GM04503 (cell line): Measurements from ENCODE around the gene PRSS50.

Experiments used
- DNase-seq: peaks from one replicate; pipeline ENCODE4 v3.0.0-alpha.2; 2012; ENCODE audit warnings: low read depth

Gene PRSS50

DNA sequence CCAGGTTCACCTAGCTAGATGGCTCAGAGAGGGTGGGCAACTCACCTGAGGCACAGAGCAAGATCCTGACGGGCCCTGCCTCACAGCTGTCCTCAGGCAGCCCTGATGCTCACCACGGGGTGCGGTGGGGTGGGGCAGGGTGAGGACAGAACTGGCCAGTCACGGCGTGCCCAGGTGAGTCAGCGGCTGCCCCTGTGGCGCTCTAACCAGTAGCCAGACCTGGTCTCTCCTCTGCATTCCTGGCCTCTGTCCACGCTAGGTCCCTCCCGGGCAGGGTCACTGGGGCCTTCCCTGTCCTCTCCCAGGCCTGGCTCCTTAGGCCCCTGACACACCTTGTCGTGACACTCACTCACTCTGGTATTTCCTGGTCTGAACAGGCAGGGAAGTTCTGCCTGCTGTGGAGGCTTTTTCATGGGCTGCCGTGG, 25.1 kb downstream of the PRSS50 start:
- no peak for DNase-seq

DNA sequence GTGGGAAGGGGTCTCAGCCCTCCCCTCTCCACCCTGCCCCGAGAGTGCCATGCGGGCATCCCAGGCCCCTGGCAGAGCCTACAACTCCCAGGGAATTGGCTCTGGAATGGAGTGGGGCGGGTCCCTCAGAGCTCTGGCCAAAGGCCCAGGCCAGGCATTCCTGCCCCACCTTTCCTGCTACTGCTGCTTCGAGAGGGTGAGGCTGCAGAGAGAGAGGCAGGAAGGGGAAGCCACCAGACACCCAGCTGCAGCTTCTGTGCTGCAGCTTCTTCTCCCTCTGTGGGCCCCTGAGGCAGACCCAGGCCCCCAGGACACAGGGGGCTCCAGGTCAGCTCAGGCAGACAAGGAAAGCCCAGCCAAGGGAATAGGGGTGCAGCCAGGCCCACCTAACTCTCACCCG, 26.9 kb downstream of the PRSS50 start:
- DNase-seq, result no peak

DNA sequence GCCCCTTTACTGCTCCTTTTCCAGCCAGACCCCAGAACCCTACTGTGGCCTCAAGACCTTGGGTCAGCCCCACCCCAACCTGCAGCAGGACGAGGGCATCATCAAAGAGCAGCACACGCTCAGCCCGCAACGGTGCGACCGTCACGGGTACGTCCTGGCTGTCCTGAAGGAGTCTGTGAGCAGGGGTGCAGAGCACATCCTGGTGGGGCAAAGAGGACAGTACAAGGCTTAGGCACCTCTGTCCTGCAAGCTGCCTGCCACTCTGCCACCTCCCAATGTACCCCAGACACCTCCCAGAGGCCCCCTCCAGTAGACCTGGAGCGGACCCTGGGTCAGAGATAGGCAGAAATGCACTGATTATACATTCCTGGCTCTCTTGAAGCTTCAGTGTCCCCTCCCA, 32.2 kb downstream of the PRSS50 start:
- no peak for DNase-seq

DNA sequence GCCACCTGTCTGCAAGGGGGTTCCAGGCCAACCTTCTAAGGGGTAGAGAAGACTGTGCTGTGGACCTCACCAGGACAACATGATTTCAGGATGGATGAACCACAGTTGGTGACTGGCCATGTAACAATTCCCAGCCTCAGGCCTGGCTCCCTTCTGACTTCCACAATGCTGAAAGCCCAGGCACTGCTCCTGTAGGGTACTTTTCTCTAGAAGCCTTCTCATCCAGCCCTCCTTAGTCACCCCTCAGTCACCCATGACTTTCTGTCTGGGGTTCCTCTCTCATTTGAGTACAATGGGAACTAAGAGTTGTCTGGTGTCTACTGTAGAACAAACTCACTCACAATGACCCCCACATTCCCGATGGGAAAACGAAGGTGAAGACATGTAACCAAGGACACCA, 32.8 kb downstream of the PRSS50 start:
- DNase-seq, result no peak

DNA sequence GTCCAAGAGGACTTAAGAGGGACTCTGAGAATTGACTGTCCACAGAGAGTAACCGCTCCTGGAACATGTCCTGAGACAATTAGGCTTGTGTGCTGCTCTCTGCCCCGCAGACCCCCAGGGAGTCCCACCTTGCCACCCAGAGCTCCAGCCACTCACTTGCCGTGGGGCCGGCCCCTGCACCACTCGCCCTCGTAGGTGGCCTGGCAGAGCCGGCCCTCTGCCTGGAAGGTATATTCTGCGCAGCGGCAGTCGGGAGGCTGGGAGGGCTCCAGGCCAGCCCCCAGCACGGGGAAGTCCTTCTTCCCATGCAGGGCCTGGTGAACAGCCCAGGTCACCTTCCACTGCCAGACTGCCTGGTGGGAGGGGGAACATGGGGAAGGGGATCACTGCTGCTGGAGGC, 34.7 kb downstream of the PRSS50 start:
- no peak for DNase-seq

DNA sequence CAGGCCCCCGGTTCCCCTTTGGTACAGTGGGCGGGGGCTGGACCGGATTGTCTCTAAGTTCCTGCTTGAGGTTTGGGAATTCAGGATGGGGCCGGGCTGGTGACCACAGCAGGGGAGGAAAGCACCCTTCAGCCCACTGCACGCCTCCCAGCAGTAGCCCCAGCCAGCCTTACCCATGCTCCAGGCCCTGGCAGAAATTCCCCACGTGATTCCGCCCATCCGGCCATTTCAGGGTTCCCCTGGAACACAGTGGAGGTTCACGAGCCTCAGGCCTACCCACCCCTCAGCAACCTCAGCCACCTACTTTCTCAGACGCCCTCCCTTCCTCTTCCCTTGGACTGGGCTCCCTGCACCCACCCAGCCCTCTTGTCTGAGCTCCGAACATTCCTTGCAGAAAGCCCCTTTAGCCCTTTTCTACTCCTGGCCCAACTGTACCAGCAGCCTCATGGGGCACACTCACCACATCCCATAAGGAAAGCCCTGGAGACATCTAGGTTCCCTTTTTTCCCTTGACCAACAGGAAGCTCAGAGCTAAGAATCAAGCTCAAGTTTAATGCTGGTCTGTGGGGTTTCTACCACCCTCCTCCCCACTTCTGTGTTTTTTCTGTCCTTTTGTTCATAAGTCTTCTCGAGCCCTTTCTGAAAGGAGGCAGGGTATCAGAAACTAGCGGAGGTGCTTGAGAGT, 35.7 kb downstream of the PRSS50 start:
- no peak for DNase-seq

DNA sequence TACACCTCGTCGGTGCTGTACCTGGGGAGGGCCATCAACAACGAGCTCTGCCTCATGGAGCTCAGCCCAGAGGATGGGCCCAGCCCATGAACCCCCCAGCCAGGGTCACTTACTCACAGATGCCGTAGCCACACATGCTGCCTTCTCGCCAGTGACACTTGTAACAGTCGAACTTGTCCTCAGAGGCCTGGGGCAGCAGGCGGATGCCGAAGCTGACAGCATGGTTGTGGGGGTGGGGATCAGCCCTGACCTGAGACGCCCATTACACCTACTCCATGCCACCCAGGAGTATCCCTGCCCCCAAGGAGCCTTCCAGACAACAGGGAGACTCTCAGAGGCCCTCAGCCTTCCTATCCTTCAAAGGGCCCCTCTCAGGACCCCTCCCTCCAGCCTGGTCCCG, 36.3 kb downstream of the PRSS50 start:
- DNase-seq, result no peak

DNA sequence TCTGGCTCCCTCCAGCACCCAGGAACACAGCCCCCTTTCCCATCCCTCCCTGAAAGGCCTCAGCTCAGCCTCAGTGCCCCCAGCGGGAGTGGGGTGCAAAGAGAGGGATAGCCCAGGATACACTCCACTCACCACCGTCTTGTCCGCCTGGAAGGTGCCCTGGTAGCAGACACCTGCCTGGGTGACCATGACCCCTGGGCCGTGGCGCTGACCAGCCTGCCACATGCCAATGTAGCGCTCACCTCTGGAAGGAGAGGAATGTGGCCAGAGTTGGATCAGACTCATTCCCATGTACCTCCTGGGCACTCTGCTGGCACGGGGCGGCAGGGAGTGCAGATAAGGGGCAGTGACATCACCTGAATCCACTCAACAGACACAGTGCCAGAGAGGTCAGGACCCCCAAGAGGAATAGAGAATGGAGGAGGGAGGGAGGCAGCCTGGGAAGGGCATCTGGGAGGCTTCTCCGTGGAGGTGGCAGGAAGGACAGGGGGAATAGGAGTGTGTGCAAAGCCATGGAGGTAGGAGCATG, 37.3 kb downstream of the PRSS50 start:
- no peak for DNase-seq

DNA sequence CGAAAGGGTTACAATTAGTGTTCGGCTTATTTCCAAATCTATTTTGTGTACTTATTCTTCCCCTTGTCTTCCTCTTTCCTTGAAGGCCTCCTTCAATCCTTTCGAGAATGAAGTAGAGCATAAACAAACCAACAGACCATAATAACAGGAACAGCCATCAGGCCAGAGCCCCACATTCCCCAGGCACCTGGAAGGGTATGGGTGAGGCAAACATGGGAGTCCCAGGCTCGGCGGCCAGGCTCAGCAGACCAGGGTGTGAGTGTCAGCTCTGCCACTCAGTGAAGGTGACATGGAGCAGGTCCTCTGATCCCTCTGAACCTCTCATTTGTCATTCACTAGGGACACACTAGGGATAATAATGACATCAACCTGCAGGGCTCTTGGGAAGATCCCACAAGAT, 38.0 kb downstream of the PRSS50 start:
- DNase-seq, result no peak

DNA sequence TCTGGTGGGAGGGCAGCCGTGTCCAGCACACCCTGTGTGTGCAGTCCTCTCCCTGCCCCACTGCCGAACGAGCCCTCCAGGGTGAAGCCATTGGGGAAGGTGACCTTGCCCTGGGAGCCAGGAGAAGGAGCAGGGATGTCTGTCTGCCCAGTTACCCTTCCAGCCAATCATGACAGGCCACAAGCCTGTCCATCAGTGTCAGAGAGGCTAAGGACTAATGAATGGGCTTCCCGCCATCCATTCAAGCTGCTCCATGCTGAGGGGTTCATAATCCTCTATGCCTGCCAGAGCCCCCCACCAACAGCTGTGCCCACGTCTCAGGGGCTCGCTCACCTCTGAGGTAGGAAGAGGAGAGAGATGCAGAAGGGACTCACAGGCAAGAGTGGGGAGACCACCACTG, 39.4 kb downstream of the PRSS50 start:
- DNase-seq, result no peak

DNA sequence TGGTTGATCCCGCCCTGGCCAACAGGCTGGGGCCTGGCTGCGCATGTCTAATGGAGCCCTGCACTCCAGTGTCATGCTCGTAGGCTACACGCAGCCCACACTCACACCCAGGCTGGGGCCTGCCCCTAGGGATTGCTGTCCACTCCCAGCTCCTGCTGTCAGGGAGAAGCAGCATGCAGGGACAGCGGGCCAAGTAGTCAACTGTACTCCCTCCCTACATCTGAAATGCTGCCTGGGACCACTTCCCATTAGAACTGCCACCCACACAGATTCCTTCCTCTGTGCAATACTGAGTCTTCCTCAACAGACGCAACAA, 40.3 kb downstream of the PRSS50 start:
- no peak for DNase-seq

DNA sequence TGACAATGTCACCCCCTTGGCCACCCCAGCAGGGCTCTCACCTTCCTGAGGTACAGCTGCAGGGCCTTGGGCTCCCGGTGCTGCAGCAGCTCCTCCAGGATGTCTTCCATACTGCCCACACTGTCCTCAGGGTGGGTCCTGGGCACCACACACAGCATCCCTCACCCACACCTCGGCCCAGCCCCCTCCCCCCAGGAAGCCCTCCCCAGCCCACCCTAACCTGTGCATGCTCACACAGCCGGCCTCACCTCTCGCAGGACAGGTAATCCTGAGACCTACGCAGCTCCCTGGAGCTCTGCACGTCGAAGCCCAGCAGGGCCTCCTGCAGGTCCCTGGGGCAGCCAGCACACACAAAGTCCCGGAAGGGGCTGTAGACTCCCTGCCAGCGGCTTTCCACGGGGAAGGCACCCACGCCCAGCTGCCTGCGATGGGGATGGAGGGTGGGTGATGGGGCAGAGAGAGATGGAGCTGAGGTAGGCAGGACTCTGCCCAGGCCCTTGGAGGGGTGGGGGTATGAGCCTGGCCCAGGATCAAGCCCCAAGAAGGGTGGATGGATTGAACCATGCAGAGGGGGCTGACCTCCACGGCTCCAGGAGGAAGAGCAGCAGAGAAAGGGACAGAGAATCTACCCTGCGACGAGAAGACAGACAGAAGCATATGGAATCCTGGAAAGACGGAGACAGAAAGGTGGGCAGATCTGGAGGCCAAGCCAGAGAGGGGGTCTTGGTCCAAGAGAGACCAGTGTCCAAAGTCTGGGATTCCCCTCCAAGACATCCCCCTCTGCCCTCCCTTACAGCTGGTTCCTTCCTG, 40.9 kb downstream of the PRSS50 start:
- no peak for DNase-seq

DNA sequence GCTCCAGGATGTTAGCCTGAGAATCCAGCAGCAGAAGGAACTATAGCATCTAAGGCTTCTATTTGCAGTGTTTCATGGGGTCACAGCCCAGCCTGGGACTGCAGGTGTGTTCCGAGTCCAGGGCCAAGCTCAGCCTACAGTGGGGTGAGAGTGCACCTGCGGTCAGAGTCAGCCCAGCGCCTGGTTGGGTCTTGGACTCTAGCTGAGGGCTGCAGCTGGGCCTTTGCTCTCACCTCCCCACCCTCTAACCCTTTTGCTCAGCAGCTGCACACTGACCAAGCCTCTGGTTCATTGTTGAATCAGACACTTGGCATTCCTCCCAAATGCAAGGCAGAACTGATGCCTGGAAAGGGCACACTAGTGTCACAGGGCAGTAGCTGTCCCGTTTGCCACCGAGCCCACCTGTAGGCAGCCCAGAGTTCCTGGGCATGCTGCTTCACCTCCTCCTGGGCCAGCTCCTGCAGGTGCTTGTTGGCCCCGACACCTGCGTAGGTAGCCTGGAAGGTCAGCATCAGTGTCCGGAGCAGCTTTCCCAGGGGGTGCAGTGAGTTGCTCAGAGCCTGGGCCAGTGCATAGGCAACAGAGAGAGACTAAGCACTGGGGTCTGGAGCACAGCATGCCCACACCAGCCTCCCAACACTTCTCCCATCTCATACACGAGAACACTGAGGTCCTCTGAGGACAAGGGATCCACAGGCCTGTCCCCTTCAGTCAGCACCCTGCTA, 41.7 kb downstream of the PRSS50 start:
- DNase-seq, result no peak

DNA sequence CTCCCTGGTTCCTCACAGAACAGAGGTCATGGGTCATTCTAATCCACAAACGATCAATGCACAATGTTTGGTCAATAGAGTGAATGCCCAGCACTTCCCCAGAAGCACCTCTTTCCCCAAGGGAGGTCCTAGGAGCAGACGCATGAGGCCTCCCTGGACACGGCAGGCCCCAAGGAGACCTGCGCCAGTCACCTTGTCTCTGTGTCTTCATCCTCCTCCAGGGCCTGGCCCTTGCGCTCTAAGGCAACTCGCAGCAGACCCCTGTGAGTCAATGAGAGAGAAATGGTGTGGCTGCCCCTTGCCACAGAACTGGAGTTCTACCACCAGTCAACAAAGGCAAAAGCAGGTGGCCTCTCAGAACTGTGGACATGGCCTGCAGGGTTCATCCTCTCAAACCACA, 42.2 kb downstream of the PRSS50 start:
- no peak for DNase-seq

DNA sequence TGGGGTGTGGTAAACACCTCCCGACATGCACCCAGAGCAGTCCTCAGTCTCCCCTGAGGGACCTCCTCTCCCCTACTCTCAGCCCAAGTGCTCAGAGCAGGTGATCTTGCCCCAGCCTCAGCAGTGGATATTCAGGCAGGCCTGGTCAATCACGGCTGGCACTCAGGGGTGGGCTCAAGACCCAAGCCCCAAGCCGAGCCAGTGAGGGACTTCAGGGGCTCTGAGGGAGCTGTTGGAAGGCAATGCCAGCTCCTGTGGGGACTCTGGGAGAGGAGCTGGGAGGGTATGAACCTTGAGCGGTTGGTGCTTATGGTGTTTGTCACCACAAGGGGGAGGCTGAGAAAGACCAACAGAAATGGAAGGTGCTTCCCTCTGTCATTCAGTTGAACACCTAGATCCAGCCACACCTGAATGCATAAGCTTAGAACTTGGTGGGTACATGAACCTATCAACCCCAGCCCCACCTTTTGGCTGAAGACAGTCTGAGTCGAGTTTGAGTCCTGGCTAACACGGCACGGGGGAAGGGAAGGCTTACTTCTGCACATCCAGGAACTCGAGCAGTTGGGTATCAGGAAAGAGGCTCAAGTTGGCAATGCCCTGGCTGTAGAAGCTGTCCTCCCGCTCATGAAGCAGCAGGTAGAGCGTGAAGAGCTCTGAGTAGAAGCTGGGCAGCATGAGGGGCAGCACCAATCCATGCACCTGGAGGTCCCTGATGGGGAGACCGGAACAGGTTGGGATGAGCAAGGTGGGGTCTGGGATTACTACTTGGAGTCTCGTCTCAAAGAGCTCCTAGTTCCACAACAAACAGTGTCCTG, 43.4 kb downstream of the PRSS50 start:
- DNase-seq, result no peak

DNA sequence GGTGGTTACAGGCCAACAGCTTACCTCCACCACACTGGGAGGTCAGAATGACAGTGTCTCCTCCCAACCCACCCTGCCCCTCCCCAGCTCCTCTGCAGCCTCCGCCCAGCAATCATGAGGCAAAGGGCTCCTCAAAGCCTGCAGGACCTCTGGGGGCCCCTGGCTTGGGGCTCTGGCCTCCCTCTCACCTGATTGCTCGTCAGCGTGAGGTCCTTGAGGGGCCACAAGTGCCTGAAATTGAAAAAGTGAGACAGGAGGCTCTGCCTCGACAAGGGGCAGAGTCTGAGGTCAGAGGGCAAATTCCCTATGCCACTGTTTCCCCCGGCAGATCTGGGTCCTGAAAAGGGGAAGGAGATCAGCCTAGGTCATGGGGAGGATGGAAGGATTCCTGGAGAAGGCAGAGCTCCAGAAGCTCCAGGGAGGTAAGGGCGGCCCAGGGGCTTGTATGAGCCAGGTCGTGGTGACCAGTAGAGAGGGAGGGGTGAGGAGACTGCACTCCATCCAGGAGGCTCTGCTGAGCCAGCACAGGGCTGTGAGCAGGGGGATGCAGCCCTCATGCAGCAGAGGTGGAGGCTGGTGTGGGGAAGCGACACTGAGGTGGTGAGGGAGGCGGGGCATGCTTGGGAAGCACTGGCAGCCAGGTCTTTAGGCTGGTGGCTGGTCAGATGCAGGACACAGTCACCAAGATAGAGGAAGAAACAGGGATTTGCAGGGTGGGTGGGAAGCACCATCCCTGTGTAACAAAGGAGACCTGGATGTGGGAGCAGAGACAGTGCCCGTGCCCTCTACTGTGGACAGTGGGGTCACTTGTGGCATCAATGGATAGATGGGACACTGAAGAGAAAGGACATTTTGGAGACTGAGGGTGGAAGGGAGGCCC, 44.3 kb downstream of the PRSS50 start:
- no peak for DNase-seq

DNA sequence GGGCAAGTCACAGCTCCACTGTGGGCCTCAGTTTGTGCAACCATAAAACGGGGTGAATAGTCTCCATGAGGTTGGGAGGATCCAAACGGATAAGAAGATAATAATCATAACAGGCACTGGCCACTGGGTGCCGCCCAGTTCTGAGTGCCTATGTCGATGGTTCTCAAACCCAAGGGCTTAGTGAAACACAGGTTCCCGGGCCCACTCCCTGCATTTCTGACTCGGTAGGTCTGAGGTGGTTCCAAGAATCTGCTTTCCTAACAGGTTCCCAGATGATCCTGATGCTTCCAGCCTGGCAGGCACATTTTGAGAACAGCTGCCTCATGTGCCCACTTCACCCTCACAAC, 45.3 kb downstream of the PRSS50 start:
- no peak for DNase-seq

DNA sequence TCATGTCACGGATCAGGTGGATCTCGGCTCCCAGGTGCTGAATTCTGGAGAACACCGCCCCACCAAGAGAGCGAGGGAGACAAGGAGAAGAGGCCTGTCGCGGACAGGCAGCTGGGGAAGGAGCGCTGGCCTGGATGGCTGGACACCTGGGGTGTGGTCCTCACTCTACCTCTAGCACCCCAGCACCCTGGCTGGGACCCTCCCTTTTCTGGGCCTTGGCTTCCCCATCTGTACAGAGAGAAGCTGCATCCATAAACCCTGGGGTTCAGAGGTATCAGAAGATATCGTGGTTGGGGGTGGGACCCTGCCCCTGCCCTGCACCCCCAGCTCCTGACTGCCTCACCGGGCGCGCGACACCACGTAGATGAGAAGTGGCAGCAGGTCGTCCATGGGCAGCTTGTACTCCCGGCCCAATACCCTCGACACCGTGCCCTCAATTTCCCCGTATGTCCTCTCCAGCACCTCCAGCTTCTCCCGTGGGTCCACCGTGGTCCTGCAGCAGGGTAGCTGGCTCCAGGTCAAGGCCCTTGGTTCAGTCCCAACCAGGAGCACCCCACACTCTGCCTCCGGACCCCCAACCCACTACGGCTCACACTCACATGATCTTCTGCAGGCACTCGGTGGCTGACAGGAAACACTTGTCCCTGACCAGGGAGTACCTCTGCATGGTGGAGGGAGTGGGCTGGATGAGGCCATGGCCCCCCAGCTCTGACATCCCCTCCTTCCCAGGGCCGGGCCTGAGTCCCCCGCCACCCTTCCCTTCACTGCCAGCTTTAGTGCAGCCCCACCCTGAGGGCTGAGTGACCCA, 45.9 kb downstream of the PRSS50 start:
- DNase-seq, result no peak

DNA sequence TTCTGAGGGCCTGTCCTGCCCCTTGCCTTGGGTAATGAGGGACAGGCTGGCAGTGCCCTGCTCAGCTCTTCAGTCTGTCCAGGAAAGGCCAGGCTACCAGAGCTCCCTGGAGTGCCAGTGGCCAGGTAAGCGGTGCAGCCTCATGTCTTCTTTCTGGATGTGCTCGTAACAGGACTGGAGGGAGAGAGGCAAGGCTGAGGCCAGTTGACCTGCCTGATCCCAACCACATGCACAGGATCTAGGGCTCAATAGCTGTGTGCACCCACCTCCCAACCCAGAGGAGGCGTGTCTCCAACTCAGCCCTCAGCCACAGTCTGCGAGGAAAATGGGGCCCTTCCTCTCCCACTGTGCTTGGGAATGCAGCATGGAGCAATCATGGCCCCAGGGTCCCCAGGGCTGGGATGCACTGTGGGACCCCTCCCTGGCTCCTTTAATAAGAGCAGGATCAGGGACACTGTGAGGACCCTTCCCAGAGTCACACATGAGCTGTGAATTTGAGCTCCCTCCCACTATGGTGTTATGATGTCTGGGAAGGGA, 46.7 kb downstream of the PRSS50 start:
- DNase-seq, result no peak
